OCI-M1 (cell line): ENCODE data around the gene SUV39H1.
A peak's percentile ranks its signal among the peaks of the same experiment; 100 is the strongest.

Experiments
- DNase-seq: peaks from one replicate; lab custom pipeline; 2025; lab: John Stamatoyannopoulos, UW

SUV39H1 gene

DNA sequence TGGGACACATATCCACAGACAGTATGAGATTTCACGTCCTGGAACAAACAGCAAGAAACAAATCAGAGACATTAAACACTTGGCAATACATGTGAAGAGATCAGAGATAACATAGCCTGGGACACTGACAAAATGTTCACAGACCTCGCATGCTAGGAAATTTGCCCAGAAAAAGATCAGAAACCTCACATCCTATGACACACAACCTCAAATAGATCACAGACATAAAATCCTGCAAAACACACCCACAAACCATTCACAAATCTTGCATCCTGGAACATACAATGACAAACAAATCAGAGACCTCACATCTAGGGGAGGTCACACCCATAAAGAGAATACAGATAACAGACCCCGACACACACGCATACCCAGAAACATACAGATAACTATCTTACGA lies 18.0 kb downstream of the SUV39H1 start:
- no peak for DNase-seq

DNA sequence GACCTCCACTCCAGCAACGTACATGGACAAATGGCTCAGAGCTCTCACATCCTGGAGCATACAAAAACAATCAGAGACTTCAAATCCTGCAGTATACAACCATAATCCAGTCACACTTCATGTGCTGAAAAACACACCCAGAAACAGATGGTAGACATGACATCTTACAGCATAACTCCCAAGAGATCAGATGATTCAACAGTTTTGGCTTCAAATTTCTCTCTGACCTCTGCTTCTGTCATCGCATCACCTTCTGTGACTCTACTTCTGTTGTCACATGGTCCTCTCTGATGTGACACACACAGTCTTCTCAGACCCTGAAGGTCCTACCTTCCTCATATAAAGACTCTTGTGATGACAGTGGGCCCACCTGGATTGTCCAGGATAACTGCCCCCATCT lies 18.5 kb downstream of the SUV39H1 start:
- DNase-seq = no peak

DNA sequence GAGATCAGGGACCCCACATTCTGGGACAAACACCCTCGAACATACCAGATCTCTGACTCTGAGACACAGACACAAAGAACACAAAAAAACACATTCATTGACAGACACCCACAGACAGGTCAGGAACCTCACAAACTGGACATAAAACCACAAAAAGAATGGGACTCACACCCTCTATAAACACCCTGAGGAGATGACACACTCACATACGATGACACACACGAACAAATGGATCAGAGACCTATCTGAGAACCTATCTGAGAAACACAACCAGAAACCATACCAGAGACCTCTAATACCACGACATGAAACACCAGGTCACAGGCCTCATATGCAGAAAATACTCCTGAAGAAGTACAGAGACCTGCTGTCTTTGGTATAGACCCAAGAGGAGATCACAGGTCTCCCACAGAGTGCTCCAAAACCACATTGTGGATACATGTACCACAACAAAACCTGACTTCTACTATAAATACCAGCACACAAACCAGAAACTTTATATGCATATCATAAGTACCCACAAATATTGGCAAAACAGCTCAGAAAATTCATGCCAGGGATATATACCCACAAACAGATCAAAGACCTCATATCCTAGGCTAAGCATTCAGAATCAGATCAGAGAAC lies 19.5 kb downstream of the SUV39H1 start:
- DNase-seq = no peak

GRCh38 chrX:48719958-48720357 lies 23.4 kb downstream of the SUV39H1 start:
- no peak for DNase-seq

DNA sequence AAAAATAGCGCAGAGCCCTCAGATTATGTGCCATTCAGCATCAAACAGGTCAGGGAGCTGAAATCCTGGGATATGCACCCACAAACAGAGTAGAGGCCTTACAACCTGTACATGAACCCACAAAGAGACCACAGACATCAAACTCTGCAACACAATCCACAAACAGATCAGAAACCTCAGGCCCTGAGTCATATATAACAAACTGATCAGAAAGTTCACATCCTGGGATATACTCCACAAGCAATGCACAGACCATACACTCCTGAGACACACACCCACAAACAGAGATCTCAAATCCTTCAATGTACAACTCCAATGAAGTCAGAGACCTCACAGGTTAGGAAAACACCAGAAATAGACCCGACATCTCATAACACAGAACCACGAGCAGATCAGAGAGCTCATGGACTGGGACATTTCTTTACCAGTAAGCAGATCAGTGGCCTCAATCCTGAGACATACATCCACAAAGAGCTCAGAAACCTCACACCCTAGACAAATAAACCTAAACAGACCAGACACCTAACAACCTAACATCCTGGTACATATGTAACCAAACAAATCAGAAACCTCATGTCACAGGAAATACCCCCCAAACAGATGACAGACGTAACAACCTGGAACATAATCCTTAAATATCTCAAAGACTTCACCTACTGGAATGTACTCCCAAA lies 24.2 kb downstream of the SUV39H1 start:
- DNase-seq = no peak

GRCh38 chrX:48721916-48722315 lies 25.4 kb downstream of the SUV39H1 start:
- no peak for DNase-seq

DNA sequence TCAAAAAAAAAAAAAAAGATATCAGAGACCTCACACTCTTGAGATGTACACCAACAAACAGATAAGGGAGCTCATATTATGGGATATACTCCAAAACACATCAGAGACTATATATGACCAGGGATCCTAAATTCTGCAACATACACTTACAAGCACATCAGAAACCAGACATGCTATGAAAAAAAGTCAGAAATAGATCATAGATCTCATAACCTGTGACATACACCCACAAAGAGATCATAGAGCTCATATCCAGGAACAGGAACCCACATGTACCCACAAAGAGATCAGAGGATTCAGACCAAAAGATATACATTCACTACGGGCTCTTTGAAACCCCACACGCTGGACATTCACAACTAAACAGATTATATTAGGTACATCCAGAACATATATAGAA lies 30.1 kb downstream of the SUV39H1 start:
- DNase-seq = no peak

DNA sequence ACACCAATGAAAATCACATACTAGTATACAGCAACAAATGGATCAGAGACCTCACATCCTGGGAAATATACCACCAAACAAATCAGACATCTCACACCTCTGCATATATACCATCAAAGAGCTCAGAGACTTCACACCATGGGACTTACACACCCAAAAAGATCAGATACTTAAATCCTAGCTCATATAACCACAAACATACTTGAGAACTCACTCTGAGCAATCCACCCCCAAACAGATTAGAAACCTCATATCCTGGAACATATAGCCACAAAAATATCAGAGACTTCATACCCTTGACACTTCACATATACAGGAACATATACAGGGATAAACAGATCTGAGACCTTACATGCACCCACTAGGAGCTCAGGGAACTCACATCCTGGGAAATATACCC lies 32.1 kb downstream of the SUV39H1 start:
- no peak for DNase-seq

DNA sequence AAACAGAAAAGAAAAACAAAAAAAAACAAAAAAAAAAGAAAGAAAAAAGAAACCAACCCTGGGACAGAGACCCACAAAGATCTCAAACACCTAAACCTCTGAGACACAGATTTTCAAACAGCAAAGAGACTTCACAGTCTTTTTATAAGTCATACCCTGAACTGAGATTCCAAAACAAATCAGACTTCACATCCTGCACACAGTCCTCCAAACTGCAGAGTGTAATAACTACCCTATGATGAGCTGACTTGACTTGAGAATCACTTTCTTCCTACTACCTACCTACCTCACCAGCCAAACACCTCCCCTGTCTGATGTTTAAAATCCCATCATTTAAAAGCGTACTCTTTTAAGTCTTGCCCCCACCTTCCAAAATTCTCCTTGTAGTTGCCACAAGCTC lies 39.8 kb downstream of the SUV39H1 start:
- DNase-seq = no peak

- DNase-seq = no peak
Measured at GRCh38 chrX:48736878-48737212, 40.3 kb downstream of the SUV39H1 start.

- peak; percentile 98 for DNase-seq
Measured at GRCh38 chrX:48737213-48737938, 40.8 kb downstream of the SUV39H1 start.

GRCh38 chrX:48737940-48738339 lies 41.4 kb downstream of the SUV39H1 start:
- DNase-seq = peak; percentile 59

- DNase-seq = no peak
Measured at GRCh38 chrX:48741834-48742233, 45.3 kb downstream of the SUV39H1 start.

- DNase-seq = no peak
Measured at GRCh38 chrX:48745222-48745621, 48.7 kb downstream of the SUV39H1 start.

GRCh38 chrX:48747415-48748016 lies 51.0 kb downstream of the SUV39H1 start:
- DNase-seq = no peak

DNA sequence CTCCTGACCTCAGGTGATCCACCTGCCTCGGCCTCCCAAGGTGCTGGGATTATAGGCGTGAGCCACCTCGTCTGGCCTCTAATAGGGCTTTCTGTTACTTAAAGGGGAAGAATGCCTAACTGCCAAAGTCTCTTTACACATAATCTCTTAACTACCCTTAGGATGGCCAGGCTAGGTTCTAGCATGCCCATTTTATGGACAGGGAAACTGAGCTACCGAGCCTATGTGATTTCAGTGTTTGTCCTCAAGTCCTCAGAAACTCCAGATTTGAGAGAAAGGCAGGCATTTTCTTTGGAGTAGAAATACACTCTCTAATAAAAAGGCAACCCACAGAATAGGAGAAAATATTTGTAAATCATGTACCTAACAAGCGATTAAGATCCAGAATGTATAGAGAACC lies 52.6 kb downstream of the SUV39H1 start:
- DNase-seq = no peak

DNA sequence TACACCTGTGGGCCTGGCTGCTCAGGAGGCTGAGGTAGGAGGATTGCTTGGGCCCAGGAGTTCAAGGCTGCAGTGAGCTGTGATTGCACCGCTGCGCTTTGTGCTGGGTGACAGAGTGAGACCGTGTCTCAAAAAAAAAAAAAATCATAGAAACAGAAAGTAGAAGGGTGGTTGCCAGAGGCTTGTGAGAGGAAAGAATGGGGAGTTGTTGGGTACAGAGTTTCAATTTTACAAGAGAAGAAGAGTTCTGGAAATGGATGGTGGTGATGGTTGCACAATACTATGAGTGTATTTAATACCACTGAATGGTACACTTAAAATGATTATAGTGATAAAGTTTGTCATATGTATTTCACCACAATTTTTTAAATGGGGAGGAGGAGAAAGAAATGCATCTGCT lies 54.8 kb downstream of the SUV39H1 start:
- no peak for DNase-seq

- no peak for DNase-seq
Measured at GRCh38 chrX:48752498-48752897, 56.0 kb downstream of the SUV39H1 start.

- DNase-seq = no peak
Measured at GRCh38 chrX:48753708-48754228, 57.2 kb downstream of the SUV39H1 start.

DNA sequence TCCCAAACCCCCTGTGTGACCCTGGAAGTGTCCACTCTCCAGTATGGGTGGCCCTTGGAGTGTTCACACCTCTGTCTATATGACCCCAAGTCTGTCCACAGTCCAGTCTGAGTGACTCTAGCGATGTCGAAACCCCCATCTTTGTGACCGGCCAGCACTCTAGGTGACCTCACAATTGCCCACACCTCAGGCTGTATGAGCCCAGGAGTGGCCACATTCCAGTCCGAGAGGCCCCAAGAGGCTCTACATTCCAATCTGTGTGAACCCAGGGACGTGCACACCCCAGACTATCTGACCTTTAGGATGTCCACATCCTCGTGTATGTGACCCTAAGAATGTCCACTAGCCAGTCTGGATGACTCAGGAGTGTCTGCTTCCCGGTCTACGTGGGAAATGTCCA lies 57.7 kb downstream of the SUV39H1 start:
- no peak for DNase-seq
